ENCODE data around the gene SPAG5. TPM values are rescaled to one million over a fixed set of nuclear protein-coding genes. Genes with fewer than 3 reads are reported as not detected.
"Not testable (repeated sequence)": the region's sequence is repeated elsewhere in the genome, so short reads cannot be mapped to it uniquely, and the experiment has no call there.

SPAG5 gene
- total RNA-seq, 1 donor from 2014 or later = 1.3 TPM

- FAIRE-seq (no peak), DNase-seq (ENCODE audit: low read depth) (no peak)
- peaks cover 29% of the 10 kb centered on the region for H3K36me3 ChIP-seq (ENCODE audit: control insufficient read depth, insufficient read depth, low read length)
- no peak overlapping the region for H3K4me3 ChIP-seq (ENCODE audit: low read depth, low read length)
- TF ChIP-seq, protein P1, sequence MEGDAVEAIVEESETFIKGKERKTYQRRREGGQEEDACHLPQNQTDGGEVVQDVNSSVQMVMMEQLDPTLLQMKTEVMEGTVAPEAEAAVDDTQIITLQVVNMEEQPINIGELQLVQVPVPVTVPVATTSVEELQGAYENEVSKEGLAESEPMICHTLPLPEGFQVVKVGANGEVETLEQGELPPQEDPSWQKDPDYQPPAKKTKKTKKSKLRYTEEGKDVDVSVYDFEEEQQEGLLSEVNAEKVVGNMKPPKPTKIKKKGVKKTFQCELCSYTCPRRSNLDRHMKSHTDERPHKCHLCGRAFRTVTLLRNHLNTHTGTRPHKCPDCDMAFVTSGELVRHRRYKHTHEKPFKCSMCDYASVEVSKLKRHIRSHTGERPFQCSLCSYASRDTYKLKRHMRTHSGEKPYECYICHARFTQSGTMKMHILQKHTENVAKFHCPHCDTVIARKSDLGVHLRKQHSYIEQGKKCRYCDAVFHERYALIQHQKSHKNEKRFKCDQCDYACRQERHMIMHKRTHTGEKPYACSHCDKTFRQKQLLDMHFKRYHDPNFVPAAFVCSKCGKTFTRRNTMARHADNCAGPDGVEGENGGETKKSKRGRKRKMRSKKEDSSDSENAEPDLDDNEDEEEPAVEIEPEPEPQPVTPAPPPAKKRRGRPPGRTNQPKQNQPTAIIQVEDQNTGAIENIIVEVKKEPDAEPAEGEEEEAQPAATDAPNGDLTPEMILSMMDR (IDR thresholded peaks at IDR 0.05; ENCODE audit: insufficient read depth, low read length, severe bottlenecking) = no peak
- no peaks in the 10 kb centered on the region for H3K27me3 ChIP-seq (ENCODE audit: control insufficient read depth, insufficient read depth, low read length)
These were observed 16.6 kb upstream of the SPAG5 start for GRCh38 chr17:28615260-28615940.

DNA sequence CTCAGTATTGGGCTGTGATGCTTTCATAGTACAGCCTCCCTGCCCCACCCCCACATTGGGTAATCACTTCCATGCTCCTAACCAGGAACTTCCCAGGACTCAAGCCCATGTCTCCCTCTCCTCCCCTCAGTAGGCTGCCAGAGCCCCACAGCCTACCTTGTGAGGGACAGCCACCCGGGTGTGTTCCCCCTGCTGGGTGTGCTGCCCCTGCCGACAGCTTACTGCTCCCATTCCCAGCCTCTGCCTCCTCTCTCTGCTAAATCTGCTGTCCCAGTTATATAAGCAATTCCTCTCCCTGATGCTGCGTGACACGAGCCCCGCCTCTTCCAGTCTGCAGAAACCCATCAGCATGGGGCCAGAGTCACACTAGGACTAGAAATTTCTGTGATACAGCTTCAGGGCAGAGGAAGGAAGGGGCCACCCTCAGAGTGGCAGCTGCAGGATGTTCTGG, 15.1 kb upstream of the SPAG5 start, which contains the start of gene RSKR:
Gene RSKR (minus strand): TSS at position 255 of the 451 bp plus-strand sequence. CDS start 24 bp downstream, at position 231.
- no peaks in the 10 kb centered on the region for H3K27me3 ChIP-seq (ENCODE audit: control insufficient read depth, insufficient read depth, low read length)
- H3K4me3 ChIP-seq (ENCODE audit: low read depth, low read length) = no peak within 1 kb of the TSS
- FAIRE-seq (no peak), DNase-seq (ENCODE audit: low read depth) (no peak)
- TF ChIP-seq, protein P1 (IDR thresholded peaks at IDR 0.05; ENCODE audit: insufficient read depth, low read length, severe bottlenecking) = no peak
- H3K36me3 ChIP-seq (ENCODE audit: control insufficient read depth, insufficient read depth, low read length) = peaks cover 25% of the 10 kb centered on the region

GRCh38 chr17:28612936-28613872, 14.4 kb upstream of the SPAG5 start:
- Histone ChIP-seq H3K27me3 (ENCODE audit: control insufficient read depth, insufficient read depth, low read length) (no peaks in the 10 kb centered on the region), H3K36me3 (ENCODE audit: control insufficient read depth, insufficient read depth, low read length) (peaks cover 21% of the 10 kb centered on the region), H3K4me3 (ENCODE audit: low read depth, low read length) (no peak overlapping the region)
- peak; percentile 20 for DNase-seq (ENCODE audit: low read depth)
- TF ChIP-seq, protein P1 (IDR thresholded peaks at IDR 0.05; ENCODE audit: insufficient read depth, low read length, severe bottlenecking) = peak; percentile 67
- no peak for FAIRE-seq

- H3K27me3 ChIP-seq (ENCODE audit: control insufficient read depth, insufficient read depth, low read length) = no peaks in the 10 kb centered on the region
- H3K4me3 ChIP-seq (ENCODE audit: low read depth, low read length) = no peak overlapping the region
- H3K36me3 ChIP-seq (ENCODE audit: control insufficient read depth, insufficient read depth, low read length) = peaks cover 21% of the 10 kb centered on the region
- no peak for FAIRE-seq
- TF ChIP-seq, protein P1 (IDR thresholded peaks at IDR 0.05; ENCODE audit: insufficient read depth, low read length, severe bottlenecking) = no peak
- no peak for DNase-seq (ENCODE audit: low read depth)
These were observed 13.7 kb upstream of the SPAG5 start for GRCh38 chr17:28612531-28612930.

GRCh38 chr17:28610376-28610775, 11.6 kb upstream of the SPAG5 start:
- no peak for DNase-seq (ENCODE audit: low read depth)
- TF ChIP-seq, protein P1 (IDR thresholded peaks at IDR 0.05; ENCODE audit: insufficient read depth, low read length, severe bottlenecking) = no peak
- Histone ChIP-seq H3K27me3 (ENCODE audit: control insufficient read depth, insufficient read depth, low read length) (no peaks in the 10 kb centered on the region), H3K4me3 (ENCODE audit: low read depth, low read length) (no peak overlapping the region), H3K36me3 (ENCODE audit: control insufficient read depth, insufficient read depth, low read length) (peaks cover 9% of the 10 kb centered on the region)
- no peak for FAIRE-seq

DNA sequence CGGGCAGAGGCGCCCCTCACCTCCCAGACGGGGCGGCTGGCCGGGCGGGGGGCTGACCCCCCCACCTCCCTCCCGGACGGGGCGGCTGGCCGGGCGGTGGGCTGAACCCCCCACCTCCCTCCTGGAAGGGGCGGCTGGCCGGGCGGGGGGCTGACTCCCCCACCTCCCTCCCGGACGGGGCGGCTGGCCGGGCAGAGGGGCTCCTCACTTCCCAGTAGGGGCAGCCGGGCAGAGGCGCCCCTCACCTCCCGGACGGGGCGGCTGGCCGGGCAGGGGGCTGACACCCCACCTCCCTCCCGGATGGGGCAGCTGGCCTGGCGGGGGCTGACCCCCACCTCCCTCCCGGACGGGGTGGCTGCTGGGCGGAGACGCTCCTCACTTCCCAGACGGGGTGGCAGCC, 5.2 kb upstream of the SPAG5 start:
- not testable (repeated sequence) for H3K27me3 ChIP-seq (ENCODE audit: control insufficient read depth, insufficient read depth, low read length); H3K36me3 ChIP-seq (ENCODE audit: control insufficient read depth, insufficient read depth, low read length); FAIRE-seq; H3K4me3 ChIP-seq (ENCODE audit: low read depth, low read length); DNase-seq (ENCODE audit: low read depth)
